H1 (cell line): ENCODE measurements around the gene AGAP1.

Experiments
- CHD2 ChIP-seq: IDR thresholded peaks from 2 replicates; pipeline ENCODE4 v1.6.1; 2012; ENCODE audit warnings: low read length, improper control_type of control experiment
- PHF8 ChIP-seq: fragments of 200-600 bp; sonication (generic); conservative IDR thresholded peaks from 2 replicates; pipeline ENCODE4 v1.7.1; 2012; ENCODE audit warnings: low read depth, mild to moderate bottlenecking, inconsistent platforms, low read length, moderate library complexity

DNA sequence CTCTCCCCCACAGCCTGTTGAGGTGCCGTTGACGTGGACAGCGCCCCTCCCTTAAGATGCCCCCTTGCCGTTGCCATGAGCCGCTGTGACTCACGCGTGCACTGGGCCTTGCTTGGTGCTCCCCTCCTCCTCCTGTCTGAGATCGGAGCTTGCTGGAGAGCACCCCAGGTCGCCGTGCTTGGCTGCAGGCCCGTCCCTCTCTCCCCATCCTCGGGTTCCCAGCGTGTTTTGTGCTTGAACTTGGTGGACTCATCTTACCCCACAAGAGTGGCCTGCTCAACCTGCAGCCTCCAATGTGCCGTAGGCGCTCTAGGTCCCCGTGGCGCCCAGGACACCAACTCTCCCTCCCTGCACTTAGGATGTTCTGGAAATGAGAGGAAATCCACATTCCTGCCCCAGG, 634.5 kb downstream of the AGAP1 start:
- TF ChIP-seq PHF8: no peak
- TF ChIP-seq CHD2: no peak
